Measurements from ENCODE around the gene VWA3B.

VWA3B gene

DNA sequence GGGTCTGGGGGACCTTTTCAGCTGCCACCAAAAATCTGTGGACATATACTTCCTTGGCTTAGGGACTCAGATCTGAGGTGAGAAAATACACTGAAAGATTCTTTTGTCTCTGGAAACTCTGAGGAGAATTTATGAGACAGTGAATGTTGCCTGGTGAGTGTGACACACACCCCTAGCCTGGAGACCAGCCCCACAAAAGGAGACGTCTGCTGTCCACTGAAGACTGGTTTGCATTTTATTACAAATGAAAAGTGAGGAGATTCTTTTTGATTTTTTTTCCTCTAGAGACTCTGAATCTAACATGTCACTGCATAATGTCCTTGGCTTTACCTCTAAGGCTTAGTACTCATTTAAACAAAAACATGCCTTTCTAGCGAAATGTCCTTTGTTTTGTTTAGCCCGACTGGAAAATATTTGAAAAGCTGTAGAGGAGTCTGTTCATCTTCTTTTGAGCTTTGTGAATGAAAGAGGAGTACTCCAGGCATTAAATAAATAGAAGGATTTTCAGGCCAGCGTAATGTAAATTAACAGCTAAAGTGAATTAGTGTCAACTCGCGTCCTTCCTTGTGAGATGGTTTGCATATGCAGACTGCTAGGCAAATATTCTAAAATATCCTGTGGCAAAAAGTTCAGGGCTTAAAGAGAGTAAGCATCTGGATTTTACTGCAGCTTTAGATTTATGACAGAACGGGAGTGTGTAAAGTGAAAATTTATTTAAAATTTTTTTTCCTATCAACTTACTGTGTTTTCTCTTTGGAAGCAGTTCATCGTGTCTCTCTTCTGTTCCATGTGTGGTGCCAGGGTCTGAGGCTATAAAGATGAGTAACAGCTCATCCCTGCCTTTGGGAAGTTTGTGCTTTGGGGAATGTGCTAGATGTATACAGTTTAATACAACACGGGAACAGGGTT is 125.4 kb downstream of the VWA3B start:
- no peak for DNase-seq (ENCODE audit: low read depth, low spot score)
- TF ChIP-seq POLR2AphosphoS5 (IDR thresholded peaks at IDR 0.05; ENCODE audit: borderline replicate concordance, low read depth, low read length) (no peak), FOXP2 (optimal IDR thresholded peaks at IDR 0.05; ENCODE audit: control extremely low read depth, extremely low read length, insufficient read depth) (no peak), EZH2 (IDR thresholded peaks at IDR 0.05) (no peak)
- Histone ChIP-seq H3K9ac (ENCODE audit: insufficient read length) (no peak overlapping the region), H3K9me3 (ENCODE audit: low read depth, low read length) (no peaks in the 10 kb centered on the region), H3K27ac (no peak overlapping the region), H3K36me3 (ENCODE audit: insufficient read depth, low read length) (no peaks in the 10 kb centered on the region), H3K4me3 (no peak overlapping the region)

DNA sequence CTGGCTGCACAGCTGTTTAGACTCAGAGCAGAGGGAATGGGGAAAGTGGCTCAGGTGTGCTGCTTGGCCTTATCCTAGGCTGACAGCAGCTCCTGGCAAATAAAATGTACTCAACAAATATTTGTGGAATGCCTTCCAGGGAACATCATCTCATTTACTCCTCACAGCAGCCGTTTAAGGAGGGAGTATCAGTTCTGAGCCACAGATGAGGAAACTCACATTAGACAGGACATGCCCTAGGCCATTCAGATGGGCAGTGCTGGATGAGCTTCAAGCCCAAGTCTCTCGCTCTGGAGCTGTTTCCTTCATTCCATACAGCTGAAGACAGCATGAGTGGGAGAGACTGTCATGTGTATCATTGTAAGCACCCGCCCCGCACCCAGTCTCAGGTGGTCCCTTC is 129.6 kb downstream of the VWA3B start:
- no peak overlapping the region for H3K9ac ChIP-seq (ENCODE audit: insufficient read length)
- DNase-seq (ENCODE audit: low read depth, low spot score) = no peak
- TF ChIP-seq POLR2AphosphoS5 (IDR thresholded peaks at IDR 0.05; ENCODE audit: borderline replicate concordance, low read depth, low read length) = no peak
- TF ChIP-seq EZH2 (IDR thresholded peaks at IDR 0.05) = no peak
- no peak for TF ChIP-seq FOXP2 (optimal IDR thresholded peaks at IDR 0.05; ENCODE audit: control extremely low read depth, extremely low read length, insufficient read depth)
- 0 out of 2 replicates have a peak, but pooled peaks cover 3% of the 10 kb centered on the region for H3K9me3 ChIP-seq (ENCODE audit: low read depth, low read length)
- H3K4me3 ChIP-seq = no peak overlapping the region
- H3K36me3 ChIP-seq (ENCODE audit: insufficient read depth, low read length) = no peaks in the 10 kb centered on the region
- H3K27ac ChIP-seq = no peak overlapping the region

- no peak overlapping the region for H3K4me3 ChIP-seq
- TF ChIP-seq POLR2AphosphoS5 (IDR thresholded peaks at IDR 0.05; ENCODE audit: borderline replicate concordance, low read depth, low read length) (no peak), EZH2 (IDR thresholded peaks at IDR 0.05) (no peak), FOXP2 (optimal IDR thresholded peaks at IDR 0.05; ENCODE audit: control extremely low read depth, extremely low read length, insufficient read depth) (no peak)
- H3K27ac ChIP-seq = no peak overlapping the region
- no peaks in the 10 kb centered on the region for H3K36me3 ChIP-seq (ENCODE audit: insufficient read depth, low read length)
- 0 out of 2 replicates have a peak, but pooled peaks cover 3% of the 10 kb centered on the region for H3K9me3 ChIP-seq (ENCODE audit: low read depth, low read length)
- DNase-seq (ENCODE audit: low read depth, low spot score) = no peak
- no peak overlapping the region for H3K9ac ChIP-seq (ENCODE audit: insufficient read length)
Observed at GRCh38 chr2:98219152-98219551, 132.2 kb downstream of the VWA3B start.

GRCh38 chr2:98233941-98234340 is 147.0 kb downstream of the VWA3B start:
- H3K36me3 ChIP-seq (ENCODE audit: insufficient read depth, low read length) = no peaks in the 10 kb centered on the region
- H3K4me3 ChIP-seq = no peak overlapping the region
- DNase-seq (ENCODE audit: low read depth, low spot score) = no peak
- H3K9me3 ChIP-seq (ENCODE audit: low read depth, low read length) = no peaks in the 10 kb centered on the region
- no peak overlapping the region for H3K27ac ChIP-seq
- TF ChIP-seq FOXP2 (optimal IDR thresholded peaks at IDR 0.05; ENCODE audit: control extremely low read depth, extremely low read length, insufficient read depth) (no peak), POLR2AphosphoS5 (IDR thresholded peaks at IDR 0.05; ENCODE audit: borderline replicate concordance, low read depth, low read length) (no peak), EZH2 (IDR thresholded peaks at IDR 0.05) (no peak)
- no peak overlapping the region for H3K9ac ChIP-seq (ENCODE audit: insufficient read length)

DNA sequence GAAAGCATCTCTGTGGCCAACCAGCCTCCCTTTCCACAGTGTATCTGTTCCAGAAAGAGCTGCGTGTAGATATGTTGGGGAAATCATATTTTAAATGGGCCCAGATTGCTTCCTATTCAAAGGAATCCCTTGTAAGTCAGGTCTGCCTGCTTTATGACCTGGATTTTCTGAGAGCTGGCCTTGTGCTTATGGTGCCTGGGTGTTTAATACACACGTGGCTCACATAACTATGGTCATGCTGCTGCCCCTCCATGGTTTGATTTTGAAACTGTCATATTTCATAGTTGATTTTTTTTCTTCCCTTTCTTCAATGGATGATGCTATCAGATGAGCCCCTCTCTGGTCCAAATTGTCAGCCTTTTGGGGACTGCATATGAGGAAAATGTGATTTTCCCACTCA is 147.8 kb downstream of the VWA3B start:
- H3K36me3 ChIP-seq (ENCODE audit: insufficient read depth, low read length) = no peaks in the 10 kb centered on the region
- H3K9me3 ChIP-seq (ENCODE audit: low read depth, low read length) = no peaks in the 10 kb centered on the region
- H3K9ac ChIP-seq (ENCODE audit: insufficient read length) = no peak overlapping the region
- no peak overlapping the region for H3K4me3 ChIP-seq
- DNase-seq (ENCODE audit: low read depth, low spot score) = no peak
- TF ChIP-seq POLR2AphosphoS5 (IDR thresholded peaks at IDR 0.05; ENCODE audit: borderline replicate concordance, low read depth, low read length) = no peak
- TF ChIP-seq EZH2 (IDR thresholded peaks at IDR 0.05) = no peak
- no peak for TF ChIP-seq FOXP2 (optimal IDR thresholded peaks at IDR 0.05; ENCODE audit: control extremely low read depth, extremely low read length, insufficient read depth)
- no peak overlapping the region for H3K27ac ChIP-seq

DNA sequence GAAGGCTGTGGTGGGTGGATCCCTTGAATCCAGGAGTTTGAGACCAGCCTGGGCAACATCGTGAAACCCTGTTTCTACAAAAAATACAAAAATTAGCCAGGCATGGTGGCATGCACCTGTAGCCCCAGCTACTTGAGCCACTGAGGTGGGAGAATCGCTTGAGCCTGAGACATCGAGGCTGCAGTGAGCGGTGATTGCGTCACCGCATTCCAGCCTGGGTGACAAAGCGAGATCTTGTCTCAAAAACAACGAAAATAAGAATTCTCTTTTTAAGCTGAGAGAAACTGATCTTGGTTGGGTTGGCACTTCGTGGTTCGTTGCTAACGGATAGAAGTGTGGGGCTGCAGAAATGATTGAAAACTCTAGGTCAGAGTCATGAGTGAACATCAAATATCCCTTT is 150.0 kb downstream of the VWA3B start:
- Histone ChIP-seq H3K36me3 (ENCODE audit: insufficient read depth, low read length) (no peaks in the 10 kb centered on the region), H3K4me3 (no peak overlapping the region), H3K9me3 (ENCODE audit: low read depth, low read length) (no peaks in the 10 kb centered on the region), H3K9ac (ENCODE audit: insufficient read length) (no peak overlapping the region), H3K27ac (no peak overlapping the region)
- DNase-seq (ENCODE audit: low read depth, low spot score) = no peak
- TF ChIP-seq POLR2AphosphoS5 (IDR thresholded peaks at IDR 0.05; ENCODE audit: borderline replicate concordance, low read depth, low read length) = no peak
- no peak for TF ChIP-seq FOXP2 (optimal IDR thresholded peaks at IDR 0.05; ENCODE audit: control extremely low read depth, extremely low read length, insufficient read depth)
- TF ChIP-seq EZH2 (IDR thresholded peaks at IDR 0.05) = no peak

GRCh38 chr2:98240786-98241398 is 153.9 kb downstream of the VWA3B start:
- DNase-seq (ENCODE audit: low read depth, low spot score) = no peak
- H3K9me3 ChIP-seq (ENCODE audit: low read depth, low read length) = no peaks in the 10 kb centered on the region
- no peak overlapping the region for H3K27ac ChIP-seq
- H3K9ac ChIP-seq (ENCODE audit: insufficient read length) = no peak overlapping the region
- TF ChIP-seq POLR2AphosphoS5 (IDR thresholded peaks at IDR 0.05; ENCODE audit: borderline replicate concordance, low read depth, low read length) (no peak), EZH2 (IDR thresholded peaks at IDR 0.05) (no peak), FOXP2 (optimal IDR thresholded peaks at IDR 0.05; ENCODE audit: control extremely low read depth, extremely low read length, insufficient read depth) (no peak)
- H3K36me3 ChIP-seq (ENCODE audit: insufficient read depth, low read length) = no peaks in the 10 kb centered on the region
- no peak overlapping the region for H3K4me3 ChIP-seq

DNA sequence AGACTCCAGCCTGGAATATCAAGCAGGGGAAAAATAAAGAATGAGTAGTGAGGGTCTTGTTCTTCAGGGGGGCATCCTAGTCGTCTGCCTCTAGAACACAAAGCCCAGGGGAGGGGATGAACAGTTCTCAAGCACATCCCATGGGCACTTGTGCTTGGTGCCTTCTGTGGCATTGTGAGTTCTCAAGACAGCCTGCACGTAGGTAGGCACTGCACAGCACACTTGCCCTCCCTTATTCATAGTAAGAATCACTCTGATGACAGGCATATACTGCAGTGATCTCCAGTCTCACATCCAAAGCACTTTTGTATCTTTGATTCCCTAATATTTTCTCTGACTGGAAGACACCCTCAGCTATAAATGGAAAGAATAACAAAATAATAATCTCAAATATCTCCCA is 154.6 kb downstream of the VWA3B start:
- TF ChIP-seq EZH2 (IDR thresholded peaks at IDR 0.05) (no peak), POLR2AphosphoS5 (IDR thresholded peaks at IDR 0.05; ENCODE audit: borderline replicate concordance, low read depth, low read length) (no peak), FOXP2 (optimal IDR thresholded peaks at IDR 0.05; ENCODE audit: control extremely low read depth, extremely low read length, insufficient read depth) (no peak)
- no peak overlapping the region for H3K4me3 ChIP-seq
- no peak for DNase-seq (ENCODE audit: low read depth, low spot score)
- H3K36me3 ChIP-seq (ENCODE audit: insufficient read depth, low read length) = no peaks in the 10 kb centered on the region
- H3K9ac ChIP-seq (ENCODE audit: insufficient read length) = no peak overlapping the region
- no peaks in the 10 kb centered on the region for H3K9me3 ChIP-seq (ENCODE audit: low read depth, low read length)
- no peak overlapping the region for H3K27ac ChIP-seq
